Keratinocyte (primary cell): ENCODE data around the gene MTNR1B. TPM values are rescaled to one million over a fixed set of nuclear protein-coding genes. Genes with fewer than 3 reads are reported as not detected.

Source experiments
- DNase-seq: peaks from one replicate; pipeline ENCODE4 v3.0.0-alpha.2; 2011; ENCODE audit warnings: low read depth, missing footprints, low spot score
- FAIRE-seq: peaks from 2 replicates; lab custom pipeline; 2011; peaks lifted over from hg19 to GRCh38; lab: Jason Lieb, UNC
- H2AFZ ChIP-seq: 2 replicates; pipeline ENCODE4 v1.6.0; 2012; ENCODE audit warnings: low read length, control low read depth, inconsistent platforms; ENCODE audit not compliant: control insufficient read depth
- H3K27ac ChIP-seq: 2 replicates; pipeline ENCODE4 v1.5.1; 2011; ENCODE audit warnings: low read length; ENCODE audit not compliant: control insufficient read depth, insufficient read depth
- H3K27me3 ChIP-seq: 3 replicates; pipeline ENCODE4 v1.6.0; 2011; ENCODE audit warnings: low read length; ENCODE audit not compliant: control insufficient read depth, insufficient read depth; ENCODE audit errors: extremely low read depth
- H3K36me3 ChIP-seq, 2 experiments: 2 replicates in 1 of 2; 3 replicates in 1 of 2; pipeline ENCODE4 v1.5.1; 2011; ENCODE audit warnings: low read length in 2 of 2, mild to moderate bottlenecking in 1 of 2; ENCODE audit not compliant: control insufficient read depth in 2 of 2, insufficient read depth in 2 of 2; ENCODE audit errors: extremely low read depth in 1 of 2
- H3K4me1 ChIP-seq: 3 replicates; pipeline ENCODE4 v1.5.1; 2011; ENCODE audit warnings: low read length; ENCODE audit not compliant: control insufficient read depth, insufficient read depth; ENCODE audit errors: extremely low read depth
- H3K4me2 ChIP-seq: 3 replicates; pipeline ENCODE4 v1.6.0; 2011; ENCODE audit warnings: low read depth, low read length; ENCODE audit not compliant: control insufficient read depth, insufficient read depth; ENCODE audit errors: extremely low read depth
- H3K4me3 ChIP-seq, 3 experiments: fragments of 200-600 bp in 1 of 3; sonication (generic) in 1 of 3; 2 replicates in 2 of 3; 3 replicates in 1 of 3; pipeline ENCODE4 v1.5.1; 2011 to 2016; ENCODE audit warnings: low read length in 3 of 3, mild to moderate bottlenecking in 3 of 3, control low read depth in 2 of 3, inconsistent platforms in 1 of 3, low read depth in 1 of 3, mixed read lengths in 1 of 3, mixed run types in 1 of 3, moderate library complexity in 1 of 3; ENCODE audit not compliant: control insufficient read depth in 2 of 3, insufficient read depth in 2 of 3; ENCODE audit errors: extremely low read depth in 1 of 3
- H3K79me2 ChIP-seq: 2 replicates; pipeline ENCODE4 v1.6.0; 2012; ENCODE audit warnings: low read length; ENCODE audit not compliant: control insufficient read depth, insufficient read depth
- H3K9ac ChIP-seq: 3 replicates; pipeline ENCODE4 v1.6.0; 2011; ENCODE audit warnings: low read length; ENCODE audit not compliant: control insufficient read depth, insufficient read depth; ENCODE audit errors: extremely low read depth
- H3K9me1 ChIP-seq: 3 replicates; pipeline ENCODE4 v1.6.0; 2011; ENCODE audit warnings: low read length; ENCODE audit not compliant: control insufficient read depth, insufficient read depth; ENCODE audit errors: extremely low read depth
- H3K9me3 ChIP-seq: 2 replicates; pipeline ENCODE4 v1.5.1; 2012; ENCODE audit warnings: low read depth, low read length; ENCODE audit not compliant: control insufficient read depth
- H4K20me1 ChIP-seq: 3 replicates; pipeline ENCODE4 v1.6.0; 2011; ENCODE audit warnings: low read length; ENCODE audit not compliant: control insufficient read depth, insufficient read depth; ENCODE audit errors: extremely low read depth
- EZH2 ChIP-seq: IDR thresholded peaks from one replicate; pipeline ENCODE4 v1.6.1; 2012; ENCODE audit warnings: inconsistent platforms, mild to moderate bottlenecking, low read length, moderate library complexity
- dilution Hi-C: fragments of 300-500 bp; cut with MboI; formaldehyde crosslinking; loops from one replicate; pipeline ENCODE4 v1.7.0; 2020; ENCODE audit warnings: low sequenced_read_pairs; ENCODE audit not compliant: extremely low pct_ligation_motif_present
- polyA plus RNA-seq, 5 experiments: library from polyadenylated mRNA; depleted of rRNA in 3 of 5; stranded (reverse) in 3 of 5; stranded (forward) in 1 of 5; unstranded in 1 of 5; fragments of >200 nt; gene quantifications; 1 replicate in 1 of 5; 2 replicates in 3 of 5; 3 replicates in 1 of 5; pipeline versions ENCODE4 v1.2.1 to v1.2.3, GENCODE V29; 2011 to 2012; ENCODE audit warnings: missing spikeins in 2 of 5, low read depth in 1 of 5, low replicate concordance in 1 of 5
- TF ChIP-seq, protein P1 (sequence below), 3 experiments: IDR thresholded peaks in 1 of 3; conservative IDR thresholded peaks in 1 of 3; optimal IDR thresholded peaks in 1 of 3; 2 replicates in 2 of 3; 3 replicates in 1 of 3; pipeline versions ENCODE3 to v1.5.1; 2011; ENCODE audit warnings: low read length in 3 of 3, mild to moderate bottlenecking in 3 of 3, moderate library complexity in 2 of 3, control low read depth in 1 of 3, inconsistent platforms in 1 of 3; ENCODE audit not compliant: insufficient read depth in 2 of 3; ENCODE audit errors: extremely low read depth in 1 of 3

MTNR1B gene
- polyA plus RNA-seq, 1 donor (not counting 4 experiments of a cell fraction or from before 2014, with no cell fraction given), result not detected

DNA sequence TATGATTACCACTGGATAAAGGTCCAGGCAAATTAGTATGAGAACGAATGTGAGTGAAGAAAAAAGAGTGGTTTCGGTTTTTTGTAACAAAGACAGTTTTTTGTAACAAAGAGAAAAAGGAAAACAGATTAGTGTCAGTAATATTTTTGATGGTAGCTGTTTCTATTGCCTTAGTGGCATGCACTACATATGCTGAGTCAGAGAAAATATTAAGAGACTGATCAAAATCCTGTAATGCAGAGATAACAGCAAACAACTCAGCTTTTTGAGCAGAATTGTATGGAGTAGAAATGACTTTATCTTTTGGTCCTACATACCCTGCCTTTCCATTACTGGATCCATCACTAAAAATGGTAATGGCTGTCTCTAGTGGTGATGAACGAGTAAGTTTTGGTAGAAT lies 22.7 kb upstream of the MTNR1B start:
- Histone ChIP-seq H4K20me1 (no peaks in the 10 kb centered on the region), H3K36me3 (no peaks in the 10 kb centered on the region), H3K9ac (no peak overlapping the region), H3K27ac (no peak overlapping the region), H3K9me3 (no peaks in the 10 kb centered on the region), H3K4me2 (no peak overlapping the region), H2AFZ (no peak overlapping the region), H3K4me1 (no peaks in the 10 kb centered on the region), H3K27me3 (no peaks in the 10 kb centered on the region), H3K79me2 (no peaks in the 10 kb centered on the region), H3K4me3 (no peak overlapping the region), H3K9me1 (no peaks in the 10 kb centered on the region)
- dilution Hi-C loops, result no loop called here
- FAIRE-seq (no peak), DNase-seq (no peak)
- TF ChIP-seq, protein P1, sequence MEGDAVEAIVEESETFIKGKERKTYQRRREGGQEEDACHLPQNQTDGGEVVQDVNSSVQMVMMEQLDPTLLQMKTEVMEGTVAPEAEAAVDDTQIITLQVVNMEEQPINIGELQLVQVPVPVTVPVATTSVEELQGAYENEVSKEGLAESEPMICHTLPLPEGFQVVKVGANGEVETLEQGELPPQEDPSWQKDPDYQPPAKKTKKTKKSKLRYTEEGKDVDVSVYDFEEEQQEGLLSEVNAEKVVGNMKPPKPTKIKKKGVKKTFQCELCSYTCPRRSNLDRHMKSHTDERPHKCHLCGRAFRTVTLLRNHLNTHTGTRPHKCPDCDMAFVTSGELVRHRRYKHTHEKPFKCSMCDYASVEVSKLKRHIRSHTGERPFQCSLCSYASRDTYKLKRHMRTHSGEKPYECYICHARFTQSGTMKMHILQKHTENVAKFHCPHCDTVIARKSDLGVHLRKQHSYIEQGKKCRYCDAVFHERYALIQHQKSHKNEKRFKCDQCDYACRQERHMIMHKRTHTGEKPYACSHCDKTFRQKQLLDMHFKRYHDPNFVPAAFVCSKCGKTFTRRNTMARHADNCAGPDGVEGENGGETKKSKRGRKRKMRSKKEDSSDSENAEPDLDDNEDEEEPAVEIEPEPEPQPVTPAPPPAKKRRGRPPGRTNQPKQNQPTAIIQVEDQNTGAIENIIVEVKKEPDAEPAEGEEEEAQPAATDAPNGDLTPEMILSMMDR (optimal IDR thresholded peaks at IDR 0.05 in 1 of 3, IDR thresholded peaks at IDR 0.05 in 1 of 3, conservative IDR thresholded peaks at IDR 0.05 in 1 of 3; ENCODE audit: extremely low read depth in 1 of 3, insufficient read depth in 2 of 3, low read length in 3 of 3), result no peak
- TF ChIP-seq EZH2, result no peak

DNA sequence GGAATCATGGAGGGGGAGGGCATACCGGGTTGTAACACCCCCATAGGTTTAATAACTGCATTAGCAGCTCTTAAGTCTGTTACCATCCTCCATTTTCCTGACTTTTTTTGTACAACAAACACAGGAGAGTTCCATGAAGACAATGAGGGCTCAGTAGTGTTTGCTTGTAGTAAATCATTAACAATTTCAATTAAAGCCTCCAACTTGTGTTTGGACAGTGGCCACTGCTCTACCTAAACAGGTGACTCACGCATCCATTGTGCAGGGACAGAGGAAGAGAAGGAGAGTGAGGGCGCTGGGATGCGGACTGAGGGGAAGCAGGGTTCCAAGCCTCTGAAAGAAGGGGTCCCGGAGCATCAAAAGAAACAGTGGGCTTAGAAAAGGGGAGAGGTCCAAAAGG lies 21.3 kb upstream of the MTNR1B start:
- dilution Hi-C loops, result no loop called here
- H3K9ac ChIP-seq, result no peak overlapping the region
- no peak for FAIRE-seq
- no peaks in the 10 kb centered on the region for H4K20me1 ChIP-seq
- no peaks in the 10 kb centered on the region for H3K79me2 ChIP-seq
- TF ChIP-seq, protein P1 (optimal IDR thresholded peaks at IDR 0.05 in 1 of 3, IDR thresholded peaks at IDR 0.05 in 1 of 3, conservative IDR thresholded peaks at IDR 0.05 in 1 of 3; ENCODE audit: extremely low read depth in 1 of 3, insufficient read depth in 2 of 3, low read length in 3 of 3), result no peak
- TF ChIP-seq EZH2, result no peak
- H3K27me3 ChIP-seq, result no peaks in the 10 kb centered on the region
- no peaks in the 10 kb centered on the region for H3K4me1 ChIP-seq
- H3K4me2 ChIP-seq, result no peak overlapping the region
- H2AFZ ChIP-seq, result no peak overlapping the region
- H3K36me3 ChIP-seq, result no peaks in the 10 kb centered on the region
- H3K9me3 ChIP-seq, result no peaks in the 10 kb centered on the region
- no peak for DNase-seq
- H3K9me1 ChIP-seq, result no peaks in the 10 kb centered on the region
- no peak overlapping the region for H3K27ac ChIP-seq
- H3K4me3 ChIP-seq, result no peak overlapping the region
